K562 (cell line): Measurements from ENCODE around the gene CRPPA. TPM values are rescaled to one million over a fixed set of nuclear protein-coding genes. Genes with fewer than 3 reads are reported as not detected.

ENCODE experiments used
- ARNT ChIP-seq, 2 experiments: fragments of 450-650 bp; IDR thresholded peaks; 2 replicates each; pipeline ENCODE4 v1.6.1; 2016; ENCODE audit warnings: mild to moderate bottlenecking in 1 of 2
- CBFA2T2 ChIP-seq: fragments of 450-650 bp; conservative IDR thresholded peaks from 2 replicates; pipeline ENCODE4 v1.6.1; 2017; ENCODE audit warnings: mild to moderate bottlenecking
- CBFB ChIP-seq: sonication (generic); formaldehyde crosslinking; IDR thresholded peaks from 2 replicates; pipeline ENCODE4 v1.4.0; 2020; ENCODE audit warnings: mild to moderate bottlenecking, missing genetic modification reagents
- DACH1 ChIP-seq: fragments of 450-650 bp; IDR thresholded peaks from 2 replicates; pipeline ENCODE4 v1.6.1; 2018; ENCODE audit not compliant: partially characterized antibody
- EHMT2 ChIP-seq: fragments of 450-650 bp; IDR thresholded peaks from 2 replicates; pipeline ENCODE4 v1.6.1; 2018; ENCODE audit warnings: antibody characterized with exemption
- ELF2 ChIP-seq: fragments of 250-450 bp; sonication (Bioruptor Pico); IDR thresholded peaks from 2 replicates; pipeline ENCODE4 v1.5.0; 2021; ENCODE audit warnings: mild to moderate bottlenecking
- ETS2 ChIP-seq: IDR thresholded peaks from 2 replicates; pipeline ENCODE4 v1.6.1; 2016; ENCODE audit warnings: borderline replicate concordance, missing genetic modification characterization, mild to moderate bottlenecking, moderate library complexity, missing compliant biosample characterization; ENCODE audit not compliant: poor library complexity, severe bottlenecking
- KLF16 ChIP-seq: IDR thresholded peaks from 2 replicates; pipeline ENCODE4 v1.6.1; 2016; ENCODE audit warnings: antibody characterized with exemption
- MEF2A ChIP-seq: IDR thresholded peaks from 2 replicates; pipeline ENCODE4 v1.6.1; 2011; ENCODE audit warnings: low read depth, mild to moderate bottlenecking, low read length, moderate library complexity; ENCODE audit not compliant: control insufficient read depth
- NCOR1 ChIP-seq: fragments of 450-650 bp; IDR thresholded peaks from 2 replicates; pipeline ENCODE4 v1.6.1; 2016; ENCODE audit warnings: mild to moderate bottlenecking, moderate library complexity
- PTTG1 ChIP-seq: fragments of 450-650 bp; IDR thresholded peaks from 2 replicates; pipeline ENCODE4 v1.6.1; 2016; ENCODE audit warnings: low read depth, mild to moderate bottlenecking, missing genetic modification characterization, missing compliant biosample characterization
- TAF9B ChIP-seq: fragments of 450-650 bp; IDR thresholded peaks from 2 replicates; pipeline ENCODE4 v1.6.1; 2018; ENCODE audit warnings: mild to moderate bottlenecking; ENCODE audit not compliant: partially characterized antibody
- ZNF431 ChIP-seq: sonication (generic); formaldehyde crosslinking; IDR thresholded peaks from 2 replicates; pipeline ENCODE4 v1.8.0; 2022; ENCODE audit warnings: mild to moderate bottlenecking, missing genetic modification reagents
- ZNF586 ChIP-seq: fragments of 450-650 bp; formaldehyde crosslinking; conservative IDR thresholded peaks from 2 replicates; pipeline ENCODE4 v1.4.0; 2020; ENCODE audit warnings: mild to moderate bottlenecking, moderate library complexity
- ZNF785 ChIP-seq: fragments of 250-450 bp; sonication (Bioruptor Pico); IDR thresholded peaks from 2 replicates; pipeline ENCODE4 v1.4.0; 2020; ENCODE audit warnings: mild to moderate bottlenecking
- polyA plus RNA-seq, 8 experiments: library from polyadenylated mRNA; depleted of rRNA in 4 of 8; stranded (reverse) in 5 of 8; unstranded in 3 of 8; fragments of >200 nt; fragmentation: Nextera tagmentation in 2 of 8; fragmentation: Illumina TruSeq in 1 of 8; extraction: Ambion mirVana in 2 of 8; extraction: Trizol in 1 of 8; gene quantifications; 2 replicates each; pipeline versions ENCODE4 v1.2.1 to v1.2.3, GENCODE V29; 2011 to 2014; ENCODE audit warnings: inconsistent platforms in 1 of 8, missing spikeins in 1 of 8
- total RNA-seq, 7 experiments: library from RNA; depleted of rRNA in 6 of 7; stranded (reverse); fragments of >200 nt in 6 of 7; fragmentation: Illumina TruSeq in 2 of 7; extraction: Trizol in 2 of 7; gene quantifications; 2 replicates each; pipeline versions ENCODE4 v1.2.1 to v1.2.3, GENCODE V29; 2011 to 2021; ENCODE audit warnings: low replicate concordance in 1 of 7
- TF ChIP-seq, protein P1 (sequence below): IDR thresholded peaks from 2 replicates; pipeline ENCODE4 v1.6.1; 2012; ENCODE audit warnings: low read depth, low read length, improper control_type of control experiment, borderline replicate concordance
- TF ChIP-seq, protein P2 (sequence below): fragments of 250-450 bp; sonication (Bioruptor Pico); IDR thresholded peaks from 2 replicates; pipeline ENCODE4 v1.8.0; 2022; ENCODE audit warnings: inconsistent platforms
- TF ChIP-seq, protein P3 (sequence below): conservative IDR thresholded peaks from 2 replicates; pipeline ENCODE4 v1.6.1; 2011; ENCODE audit warnings: low read depth, mild to moderate bottlenecking, low read length; ENCODE audit not compliant: control insufficient read depth
- TF ChIP-seq, protein P4 (sequence below): sonication (generic); IDR thresholded peaks from 2 replicates; pipeline ENCODE4 v1.6.1; 2016
- TF ChIP-seq, protein P5 (sequence below): sonication (generic); formaldehyde crosslinking; IDR thresholded peaks from 2 replicates; pipeline ENCODE4 v1.8.0; 2022; ENCODE audit warnings: mild to moderate bottlenecking, missing genetic modification reagents, borderline replicate concordance

CRPPA gene
- total and polyA plus RNA-seq, 9 of the 15 experiments (the other 6 are each of a cell fraction or from before 2014, with no cell fraction given): 3.9 to 14.4 (median 7.8) TPM

DNA sequence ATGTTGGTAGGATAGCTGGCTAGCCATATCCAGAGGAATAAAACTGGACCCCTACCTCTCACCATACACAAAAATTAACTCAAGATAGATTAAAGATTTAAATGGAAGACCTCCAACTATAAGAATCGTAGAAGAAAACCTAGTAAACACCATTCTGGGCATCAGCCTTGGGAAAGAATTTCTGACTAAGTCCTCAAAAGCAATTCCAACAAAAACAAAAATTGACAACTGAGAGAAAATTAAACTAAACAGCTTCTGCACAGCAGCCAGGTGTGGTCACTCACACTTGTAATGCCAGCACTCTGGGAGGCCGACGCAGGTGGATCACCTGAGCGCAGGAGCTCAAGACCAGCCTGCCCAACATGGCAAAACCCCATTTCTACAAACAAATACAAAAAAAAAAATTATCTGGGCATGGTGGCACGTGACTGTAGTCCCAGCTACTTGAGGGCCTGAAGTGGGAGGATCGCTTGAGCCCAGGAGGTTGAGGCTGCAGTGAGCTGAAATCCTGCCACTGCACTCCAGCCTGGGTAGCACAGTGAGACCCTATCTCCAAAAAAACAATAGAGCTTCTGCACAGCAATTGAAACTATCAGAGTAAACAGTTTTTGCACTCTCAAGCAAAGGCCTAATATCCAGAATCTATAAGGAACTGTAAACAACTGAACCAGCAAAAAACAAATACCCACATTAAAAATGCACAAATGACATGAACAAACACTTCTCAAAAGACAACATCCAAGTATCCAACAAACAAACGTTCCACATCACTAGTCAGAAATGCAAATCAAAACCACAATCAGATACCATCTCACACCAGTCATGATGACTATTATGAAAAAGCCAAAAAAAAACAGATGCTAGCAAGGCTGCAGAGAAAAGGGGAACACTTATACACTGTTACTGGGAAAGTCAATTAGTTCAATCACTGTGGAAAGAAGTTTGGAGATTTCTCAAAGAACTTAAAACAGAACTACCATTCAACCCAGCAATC is 4.8 kb downstream of the CRPPA start (continued):
- TF ChIP-seq, protein P1, sequence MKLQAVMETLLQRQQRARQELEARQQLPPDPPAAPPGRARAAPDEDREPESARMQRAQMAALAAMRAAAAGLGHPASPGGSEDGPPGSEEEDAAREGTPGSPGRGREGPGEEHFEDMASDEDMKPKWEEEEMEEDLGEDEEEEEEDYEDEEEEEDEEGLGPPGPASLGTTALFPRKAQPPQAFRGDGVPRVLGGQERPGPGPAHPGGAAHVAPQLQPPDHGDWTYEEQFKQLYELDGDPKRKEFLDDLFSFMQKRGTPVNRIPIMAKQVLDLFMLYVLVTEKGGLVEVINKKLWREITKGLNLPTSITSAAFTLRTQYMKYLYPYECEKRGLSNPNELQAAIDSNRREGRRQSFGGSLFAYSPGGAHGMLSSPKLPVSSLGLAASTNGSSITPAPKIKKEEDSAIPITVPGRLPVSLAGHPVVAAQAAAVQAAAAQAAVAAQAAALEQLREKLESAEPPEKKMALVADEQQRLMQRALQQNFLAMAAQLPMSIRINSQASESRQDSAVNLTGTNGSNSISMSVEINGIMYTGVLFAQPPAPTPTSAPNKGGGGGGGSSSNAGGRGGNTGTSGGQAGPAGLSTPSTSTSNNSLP: no peak
- no peak for TF ChIP-seq TAF9B
- TF ChIP-seq, protein P2, sequence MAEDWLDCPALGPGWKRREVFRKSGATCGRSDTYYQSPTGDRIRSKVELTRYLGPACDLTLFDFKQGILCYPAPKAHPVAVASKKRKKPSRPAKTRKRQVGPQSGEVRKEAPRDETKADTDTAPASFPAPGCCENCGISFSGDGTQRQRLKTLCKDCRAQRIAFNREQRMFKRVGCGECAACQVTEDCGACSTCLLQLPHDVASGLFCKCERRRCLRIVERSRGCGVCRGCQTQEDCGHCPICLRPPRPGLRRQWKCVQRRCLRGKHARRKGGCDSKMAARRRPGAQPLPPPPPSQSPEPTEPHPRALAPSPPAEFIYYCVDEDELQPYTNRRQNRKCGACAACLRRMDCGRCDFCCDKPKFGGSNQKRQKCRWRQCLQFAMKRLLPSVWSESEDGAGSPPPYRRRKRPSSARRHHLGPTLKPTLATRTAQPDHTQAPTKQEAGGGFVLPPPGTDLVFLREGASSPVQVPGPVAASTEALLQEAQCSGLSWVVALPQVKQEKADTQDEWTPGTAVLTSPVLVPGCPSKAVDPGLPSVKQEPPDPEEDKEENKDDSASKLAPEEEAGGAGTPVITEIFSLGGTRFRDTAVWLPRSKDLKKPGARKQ: no peak
- peak; percentile 40; the same call in 1 of the 2 replicates for TF ChIP-seq EHMT2
- TF ChIP-seq, protein P3, sequence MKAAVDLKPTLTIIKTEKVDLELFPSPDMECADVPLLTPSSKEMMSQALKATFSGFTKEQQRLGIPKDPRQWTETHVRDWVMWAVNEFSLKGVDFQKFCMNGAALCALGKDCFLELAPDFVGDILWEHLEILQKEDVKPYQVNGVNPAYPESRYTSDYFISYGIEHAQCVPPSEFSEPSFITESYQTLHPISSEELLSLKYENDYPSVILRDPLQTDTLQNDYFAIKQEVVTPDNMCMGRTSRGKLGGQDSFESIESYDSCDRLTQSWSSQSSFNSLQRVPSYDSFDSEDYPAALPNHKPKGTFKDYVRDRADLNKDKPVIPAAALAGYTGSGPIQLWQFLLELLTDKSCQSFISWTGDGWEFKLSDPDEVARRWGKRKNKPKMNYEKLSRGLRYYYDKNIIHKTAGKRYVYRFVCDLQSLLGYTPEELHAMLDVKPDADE: no peak
- no peak for TF ChIP-seq KLF16
- TF ChIP-seq, protein P4, sequence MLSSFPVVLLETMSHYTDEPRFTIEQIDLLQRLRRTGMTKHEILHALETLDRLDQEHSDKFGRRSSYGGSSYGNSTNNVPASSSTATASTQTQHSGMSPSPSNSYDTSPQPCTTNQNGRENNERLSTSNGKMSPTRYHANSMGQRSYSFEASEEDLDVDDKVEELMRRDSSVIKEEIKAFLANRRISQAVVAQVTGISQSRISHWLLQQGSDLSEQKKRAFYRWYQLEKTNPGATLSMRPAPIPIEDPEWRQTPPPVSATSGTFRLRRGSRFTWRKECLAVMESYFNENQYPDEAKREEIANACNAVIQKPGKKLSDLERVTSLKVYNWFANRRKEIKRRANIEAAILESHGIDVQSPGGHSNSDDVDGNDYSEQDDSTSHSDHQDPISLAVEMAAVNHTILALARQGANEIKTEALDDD: 0 out of 2 replicates have a peak, but pooled peaks have one; percentile 13
- TF ChIP-seq DACH1: no peak
- no peak for TF ChIP-seq ETS2 (tag)
- no peak for TF ChIP-seq NCOR1
- TF ChIP-seq PTTG1 (tag): no peak
- TF ChIP-seq ZNF586: no peak
- TF ChIP-seq, protein P5, sequence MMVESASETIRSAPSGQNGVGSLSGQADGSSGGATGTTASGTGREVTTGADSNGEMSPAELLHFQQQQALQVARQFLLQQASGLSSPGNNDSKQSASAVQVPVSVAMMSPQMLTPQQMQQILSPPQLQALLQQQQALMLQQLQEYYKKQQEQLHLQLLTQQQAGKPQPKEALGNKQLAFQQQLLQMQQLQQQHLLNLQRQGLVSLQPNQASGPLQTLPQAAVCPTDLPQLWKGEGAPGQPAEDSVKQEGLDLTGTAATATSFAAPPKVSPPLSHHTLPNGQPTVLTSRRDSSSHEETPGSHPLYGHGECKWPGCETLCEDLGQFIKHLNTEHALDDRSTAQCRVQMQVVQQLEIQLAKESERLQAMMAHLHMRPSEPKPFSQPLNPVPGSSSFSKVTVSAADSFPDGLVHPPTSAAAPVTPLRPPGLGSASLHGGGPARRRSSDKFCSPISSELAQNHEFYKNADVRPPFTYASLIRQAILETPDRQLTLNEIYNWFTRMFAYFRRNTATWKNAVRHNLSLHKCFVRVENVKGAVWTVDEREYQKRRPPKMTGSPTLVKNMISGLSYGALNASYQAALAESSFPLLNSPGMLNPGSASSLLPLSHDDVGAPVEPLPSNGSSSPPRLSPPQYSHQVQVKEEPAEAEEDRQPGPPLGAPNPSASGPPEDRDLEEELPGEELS (CRISPR knock-in tag): no peak
- TF ChIP-seq CBFB (CRISPR knock-in tag): no peak
- no peak for TF ChIP-seq MEF2A
- no peak for TF ChIP-seq ZNF785 (CRISPR knock-in tag)
- peak in 1 of 2 experiments; percentile 84; a peak in 1 of 4 replicates for TF ChIP-seq ARNT (IDR thresholded peaks at IDR 0.05)
- TF ChIP-seq ELF2 (CRISPR knock-in tag): no peak
- no peak for TF ChIP-seq ZNF431 (CRISPR knock-in tag)
- no peak for TF ChIP-seq CBFA2T2
